SK-N-SH treated with all-trans-retinoic acid at 6 μM for 48 hours (cell line): Measurements from ENCODE around the gene HOXB7.

Experiments
- ATAC-seq: fragments of 200-7000 bp; cut with Tn5 transposase; 3 replicates; pipeline ENCODE4 v1.9.1; 2020; ENCODE audit warnings: mild to moderate bottlenecking, moderate library complexity
- ARNTL ChIP-seq: fragments of 450-650 bp; formaldehyde crosslinking; IDR thresholded peaks from 2 replicates; pipeline ENCODE4 v1.5.0; 2020; ENCODE audit warnings: low read depth, mild to moderate bottlenecking, moderate library complexity, borderline replicate concordance
- BACH2 ChIP-seq: fragments of 250-450 bp; sonication (Bioruptor Pico); IDR thresholded peaks from 2 replicates; pipeline ENCODE4 v1.9.0; 2021; ENCODE audit warnings: mild to moderate bottlenecking, borderline replicate concordance
- CSDC2 ChIP-seq: fragments of 250-450 bp; sonication (Bioruptor Pico); IDR thresholded peaks from 2 replicates; pipeline ENCODE4 v1.5.0; 2020; ENCODE audit warnings: mild to moderate bottlenecking, moderate library complexity
- ESRRG ChIP-seq: fragments of 250-450 bp; sonication (Bioruptor Pico); IDR thresholded peaks from 2 replicates; pipeline ENCODE4 v1.6.1; 2021; ENCODE audit warnings: mild to moderate bottlenecking
- ISL1 ChIP-seq: fragments of 250-450 bp; sonication (Bioruptor Pico); IDR thresholded peaks from 2 replicates; pipeline ENCODE4 v2.1.2; 2022; ENCODE audit warnings: mild to moderate bottlenecking, moderate library complexity
- OSR1 ChIP-seq: fragments of 250-450 bp; sonication (Bioruptor Pico); IDR thresholded peaks from 2 replicates; pipeline ENCODE4 v1.8.0; 2022; ENCODE audit warnings: moderate library complexity, mild to moderate bottlenecking, inconsistent platforms
- PPARA ChIP-seq: fragments of 250-450 bp; sonication (Bioruptor Pico); IDR thresholded peaks from 2 replicates; pipeline ENCODE4 v1.5.0; 2020; ENCODE audit warnings: mild to moderate bottlenecking, borderline replicate concordance
- RARB ChIP-seq: fragments of 250-450 bp; sonication (Bioruptor Pico); IDR thresholded peaks from 2 replicates; pipeline ENCODE4 v1.8.0; 2021; ENCODE audit warnings: mild to moderate bottlenecking, moderate library complexity
- SNAI2 ChIP-seq: fragments of 250-450 bp; sonication (Bioruptor Pico); IDR thresholded peaks from 2 replicates; pipeline ENCODE4 v1.5.0; 2020; ENCODE audit warnings: mild to moderate bottlenecking, moderate library complexity
- TCF4 ChIP-seq: fragments of 250-450 bp; sonication (Bioruptor Pico); IDR thresholded peaks from 2 replicates; pipeline ENCODE4 v1.8.0; 2021; ENCODE audit warnings: mild to moderate bottlenecking, moderate library complexity, borderline replicate concordance
- TOX ChIP-seq: fragments of 250-450 bp; sonication (Bioruptor Pico); IDR thresholded peaks from 2 replicates; pipeline ENCODE4 v1.8.0; 2021; ENCODE audit warnings: mild to moderate bottlenecking, moderate library complexity, borderline replicate concordance
- ZC3H10 ChIP-seq: fragments of 250-450 bp; sonication (Bioruptor Pico); IDR thresholded peaks from 2 replicates; pipeline ENCODE4 v1.5.1; 2021; ENCODE audit warnings: mild to moderate bottlenecking, moderate library complexity
- ZFP3 ChIP-seq: fragments of 250-450 bp; sonication (Bioruptor Pico); IDR thresholded peaks from 2 replicates; pipeline ENCODE4 v1.5.0; 2020; ENCODE audit warnings: mild to moderate bottlenecking, moderate library complexity
- ZFP30 ChIP-seq: fragments of 450-650 bp; formaldehyde crosslinking; IDR thresholded peaks from 2 replicates; pipeline ENCODE4 v1.5.0; 2022; ENCODE audit warnings: mild to moderate bottlenecking, moderate library complexity
- ZNF565 ChIP-seq: fragments of 450-650 bp; formaldehyde crosslinking; conservative IDR thresholded peaks from 2 replicates; pipeline ENCODE4 v1.5.0; 2020; ENCODE audit warnings: low read depth, mild to moderate bottlenecking, moderate library complexity
- ZNF70 ChIP-seq: fragments of 450-650 bp; formaldehyde crosslinking; IDR thresholded peaks from 2 replicates; pipeline ENCODE4 v1.5.0; 2020; ENCODE audit warnings: mild to moderate bottlenecking, moderate library complexity
- ZNF8 ChIP-seq: fragments of 450-650 bp; formaldehyde crosslinking; IDR thresholded peaks from 2 replicates; pipeline ENCODE4 v1.5.0; 2020; ENCODE audit warnings: mild to moderate bottlenecking, moderate library complexity
- TF ChIP-seq, protein P1 (sequence below): fragments of 250-450 bp; sonication (Bioruptor Pico); IDR thresholded peaks from 2 replicates; pipeline ENCODE4 v1.5.1; 2020; ENCODE audit warnings: low read depth, mild to moderate bottlenecking, moderate library complexity
- TF ChIP-seq, protein P2 (sequence below): fragments of 250-450 bp; sonication (Bioruptor Pico); IDR thresholded peaks from 2 replicates; pipeline ENCODE4 v1.8.0; 2020; ENCODE audit warnings: mild to moderate bottlenecking, moderate library complexity, borderline replicate concordance
- TF ChIP-seq, protein P3 (sequence below): fragments of 250-450 bp; sonication (Bioruptor Pico); IDR thresholded peaks from 2 replicates; pipeline ENCODE4 v1.8.0; 2021; ENCODE audit warnings: low read depth, mild to moderate bottlenecking, moderate library complexity, borderline replicate concordance
- TF ChIP-seq, protein P4 (sequence below): fragments of 250-450 bp; sonication (Bioruptor Pico); IDR thresholded peaks from 2 replicates; pipeline ENCODE4 v1.5.1; 2021; ENCODE audit warnings: mild to moderate bottlenecking, moderate library complexity
- TF ChIP-seq, protein P5 (sequence below): fragments of 250-450 bp; sonication (Bioruptor Pico); IDR thresholded peaks from 2 replicates; pipeline ENCODE4 v1.5.0; 2020; ENCODE audit warnings: mild to moderate bottlenecking, moderate library complexity

The HOXB7 gene

DNA sequence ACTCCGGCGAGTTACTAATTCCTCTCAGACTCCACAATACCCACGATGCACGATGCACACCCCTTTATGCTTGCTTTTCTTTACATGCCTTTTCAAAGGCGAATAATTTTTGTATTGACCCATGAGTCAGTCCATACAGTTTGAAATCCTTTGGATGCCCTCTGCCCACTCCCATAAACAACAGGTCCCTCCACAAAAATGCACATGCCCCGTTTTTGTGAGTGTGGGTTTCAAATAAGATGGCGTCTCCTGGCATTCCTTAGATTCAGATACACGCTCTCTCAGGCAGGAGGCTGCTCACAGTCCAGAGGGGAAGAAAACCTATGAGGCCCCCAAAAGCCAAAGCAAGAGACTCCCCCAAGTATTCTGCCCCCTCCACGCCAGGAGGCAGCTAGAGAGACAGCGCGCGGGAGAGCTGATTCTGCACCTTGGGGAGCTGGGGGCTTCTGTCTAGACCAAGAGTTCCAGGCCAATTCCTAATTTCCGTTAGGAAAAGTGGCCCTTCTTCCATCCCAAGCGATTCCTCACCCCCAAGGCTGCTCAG, 34.9 kb upstream of the HOXB7 start:
- ATAC-seq: no peak
- no peak for TF ChIP-seq CSDC2
- TF ChIP-seq, protein P1, sequence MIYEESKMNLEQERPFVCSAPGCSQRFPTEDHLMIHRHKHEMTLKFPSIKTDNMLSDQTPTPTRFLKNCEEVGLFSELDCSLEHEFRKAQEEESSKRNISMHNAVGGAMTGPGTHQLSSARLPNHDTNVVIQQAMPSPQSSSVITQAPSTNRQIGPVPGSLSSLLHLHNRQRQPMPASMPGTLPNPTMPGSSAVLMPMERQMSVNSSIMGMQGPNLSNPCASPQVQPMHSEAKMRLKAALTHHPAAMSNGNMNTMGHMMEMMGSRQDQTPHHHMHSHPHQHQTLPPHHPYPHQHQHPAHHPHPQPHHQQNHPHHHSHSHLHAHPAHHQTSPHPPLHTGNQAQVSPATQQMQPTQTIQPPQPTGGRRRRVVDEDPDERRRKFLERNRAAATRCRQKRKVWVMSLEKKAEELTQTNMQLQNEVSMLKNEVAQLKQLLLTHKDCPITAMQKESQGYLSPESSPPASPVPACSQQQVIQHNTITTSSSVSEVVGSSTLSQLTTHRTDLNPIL (CRISPR knock-in tag): no peak
- no peak for TF ChIP-seq TOX (CRISPR knock-in tag)
- TF ChIP-seq RARB (CRISPR knock-in tag): no peak
- TF ChIP-seq ESRRG (CRISPR knock-in tag): no peak
- TF ChIP-seq ZNF565 (CRISPR knock-in tag): no peak
- no peak for TF ChIP-seq ZFP3 (CRISPR knock-in tag)
- no peak for TF ChIP-seq OSR1 (CRISPR knock-in tag)
- no peak for TF ChIP-seq ARNTL (CRISPR knock-in tag)
- no peak for TF ChIP-seq ZFP30 (CRISPR knock-in tag)
- no peak for TF ChIP-seq TCF4 (CRISPR knock-in tag)
- TF ChIP-seq, protein P2, sequence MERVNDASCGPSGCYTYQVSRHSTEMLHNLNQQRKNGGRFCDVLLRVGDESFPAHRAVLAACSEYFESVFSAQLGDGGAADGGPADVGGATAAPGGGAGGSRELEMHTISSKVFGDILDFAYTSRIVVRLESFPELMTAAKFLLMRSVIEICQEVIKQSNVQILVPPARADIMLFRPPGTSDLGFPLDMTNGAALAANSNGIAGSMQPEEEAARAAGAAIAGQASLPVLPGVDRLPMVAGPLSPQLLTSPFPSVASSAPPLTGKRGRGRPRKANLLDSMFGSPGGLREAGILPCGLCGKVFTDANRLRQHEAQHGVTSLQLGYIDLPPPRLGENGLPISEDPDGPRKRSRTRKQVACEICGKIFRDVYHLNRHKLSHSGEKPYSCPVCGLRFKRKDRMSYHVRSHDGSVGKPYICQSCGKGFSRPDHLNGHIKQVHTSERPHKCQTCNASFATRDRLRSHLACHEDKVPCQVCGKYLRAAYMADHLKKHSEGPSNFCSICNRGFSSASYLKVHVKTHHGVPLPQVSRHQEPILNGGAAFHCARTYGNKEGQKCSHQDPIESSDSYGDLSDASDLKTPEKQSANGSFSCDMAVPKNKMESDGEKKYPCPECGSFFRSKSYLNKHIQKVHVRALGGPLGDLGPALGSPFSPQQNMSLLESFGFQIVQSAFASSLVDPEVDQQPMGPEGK (CRISPR knock-in tag): no peak
- no peak for TF ChIP-seq ZNF70 (CRISPR knock-in tag)
- TF ChIP-seq ZNF8: no peak
- TF ChIP-seq SNAI2 (CRISPR knock-in tag): no peak
- TF ChIP-seq, protein P3, sequence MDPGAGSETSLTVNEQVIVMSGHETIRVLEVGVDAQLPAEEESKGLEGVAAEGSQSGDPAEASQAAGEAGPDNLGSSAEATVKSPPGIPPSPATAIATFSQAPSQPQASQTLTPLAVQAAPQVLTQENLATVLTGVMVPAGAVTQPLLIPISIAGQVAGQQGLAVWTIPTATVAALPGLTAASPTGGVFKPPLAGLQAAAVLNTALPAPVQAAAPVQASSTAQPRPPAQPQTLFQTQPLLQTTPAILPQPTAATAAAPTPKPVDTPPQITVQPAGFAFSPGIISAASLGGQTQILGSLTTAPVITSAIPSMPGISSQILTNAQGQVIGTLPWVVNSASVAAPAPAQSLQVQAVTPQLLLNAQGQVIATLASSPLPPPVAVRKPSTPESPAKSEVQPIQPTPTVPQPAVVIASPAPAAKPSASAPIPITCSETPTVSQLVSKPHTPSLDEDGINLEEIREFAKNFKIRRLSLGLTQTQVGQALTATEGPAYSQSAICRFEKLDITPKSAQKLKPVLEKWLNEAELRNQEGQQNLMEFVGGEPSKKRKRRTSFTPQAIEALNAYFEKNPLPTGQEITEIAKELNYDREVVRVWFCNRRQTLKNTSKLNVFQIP (CRISPR knock-in tag): no peak
- TF ChIP-seq, protein P4, sequence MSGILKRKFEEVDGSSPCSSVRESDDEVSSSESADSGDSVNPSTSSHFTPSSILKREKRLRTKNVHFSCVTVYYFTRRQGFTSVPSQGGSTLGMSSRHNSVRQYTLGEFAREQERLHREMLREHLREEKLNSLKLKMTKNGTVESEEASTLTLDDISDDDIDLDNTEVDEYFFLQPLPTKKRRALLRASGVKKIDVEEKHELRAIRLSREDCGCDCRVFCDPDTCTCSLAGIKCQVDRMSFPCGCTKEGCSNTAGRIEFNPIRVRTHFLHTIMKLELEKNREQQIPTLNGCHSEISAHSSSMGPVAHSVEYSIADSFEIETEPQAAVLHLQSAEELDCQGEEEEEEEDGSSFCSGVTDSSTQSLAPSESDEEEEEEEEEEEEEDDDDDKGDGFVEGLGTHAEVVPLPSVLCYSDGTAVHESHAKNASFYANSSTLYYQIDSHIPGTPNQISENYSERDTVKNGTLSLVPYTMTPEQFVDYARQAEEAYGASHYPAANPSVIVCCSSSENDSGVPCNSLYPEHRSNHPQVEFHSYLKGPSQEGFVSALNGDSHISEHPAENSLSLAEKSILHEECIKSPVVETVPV (CRISPR knock-in tag): no peak
- TF ChIP-seq PPARA (CRISPR knock-in tag): no peak
- TF ChIP-seq BACH2 (CRISPR knock-in tag): no peak

DNA sequence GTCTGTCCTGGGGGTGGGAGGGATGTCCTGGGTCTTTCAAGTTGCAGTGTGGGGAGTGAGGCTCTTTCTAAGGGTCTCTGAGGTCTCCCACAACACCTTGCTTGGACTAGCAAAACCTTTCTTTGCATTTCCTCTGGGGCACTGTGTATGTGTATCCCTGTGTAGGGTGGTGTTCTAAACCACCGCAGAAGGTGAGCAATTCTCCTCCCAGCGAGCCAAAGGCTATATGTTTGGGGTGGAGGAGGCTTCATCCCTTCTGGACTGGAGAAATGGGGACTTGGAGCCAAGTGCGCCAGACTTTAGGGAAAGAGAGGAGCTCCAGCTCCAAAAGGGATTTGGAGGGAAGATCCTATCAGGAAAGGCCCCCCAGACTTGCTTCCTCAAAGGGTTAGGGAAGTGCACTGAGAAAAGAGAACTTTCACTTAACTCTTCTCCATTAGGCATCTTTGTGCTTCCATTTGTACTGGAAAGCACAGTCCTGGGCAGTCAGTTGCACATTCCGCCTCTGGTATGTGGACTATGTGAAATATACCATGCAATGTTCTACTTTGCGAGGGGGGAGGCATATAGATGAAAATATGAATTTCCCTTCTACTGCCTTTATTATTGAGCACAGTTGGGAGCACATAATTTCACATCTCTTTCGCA, 34.2 kb upstream of the HOXB7 start:
- TF ChIP-seq ZNF8: no peak
- TF ChIP-seq, protein P3 (CRISPR knock-in tag): no peak
- no peak for TF ChIP-seq CSDC2
- TF ChIP-seq ZC3H10 (CRISPR knock-in tag): no peak
- TF ChIP-seq, protein P5, sequence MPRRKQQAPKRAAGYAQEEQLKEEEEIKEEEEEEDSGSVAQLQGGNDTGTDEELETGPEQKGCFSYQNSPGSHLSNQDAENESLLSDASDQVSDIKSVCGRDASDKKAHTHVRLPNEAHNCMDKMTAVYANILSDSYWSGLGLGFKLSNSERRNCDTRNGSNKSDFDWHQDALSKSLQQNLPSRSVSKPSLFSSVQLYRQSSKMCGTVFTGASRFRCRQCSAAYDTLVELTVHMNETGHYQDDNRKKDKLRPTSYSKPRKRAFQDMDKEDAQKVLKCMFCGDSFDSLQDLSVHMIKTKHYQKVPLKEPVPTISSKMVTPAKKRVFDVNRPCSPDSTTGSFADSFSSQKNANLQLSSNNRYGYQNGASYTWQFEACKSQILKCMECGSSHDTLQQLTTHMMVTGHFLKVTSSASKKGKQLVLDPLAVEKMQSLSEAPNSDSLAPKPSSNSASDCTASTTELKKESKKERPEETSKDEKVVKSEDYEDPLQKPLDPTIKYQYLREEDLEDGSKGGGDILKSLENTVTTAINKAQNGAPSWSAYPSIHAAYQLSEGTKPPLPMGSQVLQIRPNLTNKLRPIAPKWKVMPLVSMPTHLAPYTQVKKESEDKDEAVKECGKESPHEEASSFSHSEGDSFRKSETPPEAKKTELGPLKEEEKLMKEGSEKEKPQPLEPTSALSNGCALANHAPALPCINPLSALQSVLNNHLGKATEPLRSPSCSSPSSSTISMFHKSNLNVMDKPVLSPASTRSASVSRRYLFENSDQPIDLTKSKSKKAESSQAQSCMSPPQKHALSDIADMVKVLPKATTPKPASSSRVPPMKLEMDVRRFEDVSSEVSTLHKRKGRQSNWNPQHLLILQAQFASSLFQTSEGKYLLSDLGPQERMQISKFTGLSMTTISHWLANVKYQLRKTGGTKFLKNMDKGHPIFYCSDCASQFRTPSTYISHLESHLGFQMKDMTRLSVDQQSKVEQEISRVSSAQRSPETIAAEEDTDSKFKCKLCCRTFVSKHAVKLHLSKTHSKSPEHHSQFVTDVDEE (CRISPR knock-in tag): no peak
- TF ChIP-seq ESRRG (CRISPR knock-in tag): no peak
- no peak for TF ChIP-seq ZNF70 (CRISPR knock-in tag)
- TF ChIP-seq, protein P4 (CRISPR knock-in tag): no peak
- TF ChIP-seq, protein P1 (CRISPR knock-in tag): no peak
- TF ChIP-seq OSR1 (CRISPR knock-in tag): no peak
- no peak for TF ChIP-seq PPARA (CRISPR knock-in tag)
- no peak for TF ChIP-seq TCF4 (CRISPR knock-in tag)
- no peak for TF ChIP-seq TOX (CRISPR knock-in tag)
- no peak for TF ChIP-seq BACH2 (CRISPR knock-in tag)
- no peak for TF ChIP-seq ISL1
- TF ChIP-seq, all 23 proteins: peak for 0
- no peak for ATAC-seq
